ENCODE data around the gene BRDT.
A peak's percentile ranks its signal among the peaks of the same experiment; 100 is the strongest.

BRDT gene

DNA sequence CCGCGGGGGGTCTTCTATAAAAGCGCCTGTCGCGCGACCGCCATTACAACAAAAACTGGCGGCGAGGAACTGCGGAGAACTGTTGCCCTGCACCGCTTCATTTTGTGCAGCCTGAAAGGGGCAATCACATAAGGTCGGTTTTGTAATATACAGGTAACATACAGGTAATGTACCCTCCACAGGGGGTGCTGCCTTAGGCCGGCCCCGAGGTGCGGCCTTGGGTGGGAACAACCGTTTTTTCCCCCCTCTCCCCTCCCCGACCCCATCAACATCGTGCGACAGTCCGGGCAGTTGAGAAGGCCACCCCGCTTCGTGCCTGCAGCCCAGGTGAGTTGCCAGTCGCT is at the start of gene BRDT:
Gene BRDT (plus strand): TSS at position 46 of the 344 bp plus-strand sequence. CDS start 13,354 bp downstream, outside the sequence.
- no peak for DNase-seq

DNA sequence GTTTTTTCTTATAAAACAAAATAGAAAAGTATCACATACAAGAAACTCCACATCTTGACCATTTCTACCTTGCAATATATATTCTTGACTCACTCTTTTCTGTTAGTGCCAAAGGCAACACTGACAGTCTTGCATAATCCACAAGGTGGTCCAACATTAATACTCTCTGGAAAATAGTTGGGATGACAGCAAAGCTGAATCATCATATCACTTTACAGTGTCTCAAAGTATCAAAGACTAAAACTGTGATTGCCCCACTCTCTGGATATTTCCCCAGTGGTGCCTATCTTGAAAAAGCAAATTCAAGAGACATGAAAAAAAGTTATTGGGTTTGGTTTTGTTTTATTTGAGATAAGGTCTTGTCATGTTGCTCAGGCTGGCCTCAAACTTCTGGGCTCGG is 48.6 kb upstream of the BRDT start:
- no peak for DNase-seq

GRCh38 chr1:91901231-91901630 is 48.0 kb upstream of the BRDT start:
- DNase-seq, result no peak

GRCh38 chr1:91912266-91912665 is 36.9 kb upstream of the BRDT start:
- DNase-seq, result no peak

GRCh38 chr1:91913018-91913417 is 36.2 kb upstream of the BRDT start:
- no peak for DNase-seq

DNA sequence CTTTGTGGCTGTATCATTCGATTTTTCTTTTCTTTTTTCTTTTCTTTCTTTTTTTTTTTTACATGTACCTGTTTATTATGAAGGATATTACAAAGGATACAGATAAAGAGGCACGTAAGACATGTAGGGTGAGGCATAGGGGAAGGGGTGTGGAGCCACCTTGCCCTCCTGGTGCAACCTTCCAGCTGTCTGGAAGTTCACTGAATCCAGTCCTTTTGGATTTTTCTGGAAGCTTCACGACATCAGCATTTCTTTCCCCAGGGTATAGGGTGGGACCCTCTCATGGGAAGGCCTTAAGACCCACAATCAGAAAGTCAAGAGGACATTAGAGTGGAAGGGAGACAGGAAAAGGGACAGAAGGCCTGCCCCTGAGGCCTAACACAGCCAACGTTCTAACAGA is 33.2 kb upstream of the BRDT start:
- DNase-seq, result no peak

- no peak for DNase-seq
Measured at GRCh38 chr1:91916811-91917460, 32.3 kb upstream of the BRDT start.

- no peak for DNase-seq
Measured at GRCh38 chr1:91919962-91920361, 29.2 kb upstream of the BRDT start.

GRCh38 chr1:91924146-91924545 is 25.1 kb upstream of the BRDT start:
- no peak for DNase-seq

GRCh38 chr1:91925644-91926435 is 23.4 kb upstream of the BRDT start:
- no peak for DNase-seq

- DNase-seq, result no peak
Measured at GRCh38 chr1:91928026-91928425, 21.2 kb upstream of the BRDT start.

GRCh38 chr1:91929250-91929649 is 20.0 kb upstream of the BRDT start:
- no peak for DNase-seq

- DNase-seq, result no peak
Measured at GRCh38 chr1:91937613-91938012, 11.6 kb upstream of the BRDT start.

GRCh38 chr1:91940496-91940895 is 8.7 kb upstream of the BRDT start:
- no peak for DNase-seq

GRCh38 chr1:91944087-91944486 is 5.1 kb upstream of the BRDT start:
- no peak for DNase-seq

- peak; percentile 42 for DNase-seq
Measured at GRCh38 chr1:91948097-91948496, 1.1 kb upstream of the BRDT start.

- DNase-seq, result peak; percentile 55
Measured at GRCh38 chr1:91948501-91949355, 473 bp upstream of the BRDT start.

- DNase-seq, result no peak
Measured at GRCh38 chr1:91952187-91952586, 3.0 kb downstream of the BRDT start.

- no peak for DNase-seq
Measured at GRCh38 chr1:91958926-91959325, 9.7 kb downstream of the BRDT start.

- DNase-seq, result no peak
Measured at GRCh38 chr1:91968334-91968733, 19.1 kb downstream of the BRDT start.

- DNase-seq, result no peak
Measured at GRCh38 chr1:91979383-91979782, 30.2 kb downstream of the BRDT start.

DNA sequence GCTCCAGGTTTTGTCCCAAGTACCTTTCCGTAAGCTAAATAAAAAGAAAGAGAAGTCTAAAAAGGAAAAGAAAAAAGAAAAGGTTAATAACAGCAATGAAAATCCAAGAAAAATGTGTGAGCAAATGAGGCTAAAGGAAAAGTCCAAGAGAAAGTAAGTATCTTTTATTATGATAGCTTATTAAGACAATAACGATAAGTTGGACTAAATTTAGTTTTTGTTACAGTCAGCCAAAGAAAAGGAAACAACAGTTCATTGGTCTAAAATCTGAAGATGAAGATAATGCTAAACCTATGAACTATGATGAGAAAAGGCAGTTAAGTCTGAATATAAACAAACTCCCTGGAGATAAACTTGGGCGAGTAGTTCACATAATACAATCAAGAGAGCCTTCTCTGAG is 31.5 kb downstream of the BRDT start:
- no peak for DNase-seq

DNA sequence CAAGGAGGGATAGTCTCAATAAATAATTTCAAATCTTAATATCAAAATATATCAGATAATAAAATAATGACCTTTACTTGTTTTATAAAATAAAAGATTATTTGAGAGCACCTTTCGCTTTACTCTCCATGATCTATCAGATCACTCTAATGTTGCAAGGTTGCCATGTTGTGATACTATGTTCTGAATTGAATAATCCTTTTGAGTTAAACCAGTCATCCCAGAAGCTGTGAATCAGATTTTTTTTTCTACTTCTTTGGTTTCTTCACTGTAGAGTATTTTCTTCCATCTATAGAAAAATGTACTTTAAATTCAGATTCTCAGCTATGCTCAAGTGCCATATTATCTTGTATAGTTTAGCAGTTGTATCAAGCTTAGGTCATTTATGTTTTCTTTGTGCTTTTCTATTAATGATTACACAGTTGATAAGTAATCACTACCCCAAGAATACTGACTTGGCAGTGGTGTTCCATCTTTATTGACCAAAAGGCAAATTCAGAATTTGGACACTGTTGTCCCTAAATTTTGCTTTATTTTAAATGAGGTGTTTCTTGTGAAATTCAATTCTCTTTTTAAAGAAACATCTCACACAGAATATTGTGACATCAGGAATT is 32.9 kb downstream of the BRDT start:
- DNase-seq, result no peak
